Measurements from ENCODE around the gene PLCL1.
"Not testable (repeated sequence)": the region's sequence is repeated elsewhere in the genome, so short reads cannot be mapped to it uniquely, and the experiment has no call there.

Gene PLCL1

DNA sequence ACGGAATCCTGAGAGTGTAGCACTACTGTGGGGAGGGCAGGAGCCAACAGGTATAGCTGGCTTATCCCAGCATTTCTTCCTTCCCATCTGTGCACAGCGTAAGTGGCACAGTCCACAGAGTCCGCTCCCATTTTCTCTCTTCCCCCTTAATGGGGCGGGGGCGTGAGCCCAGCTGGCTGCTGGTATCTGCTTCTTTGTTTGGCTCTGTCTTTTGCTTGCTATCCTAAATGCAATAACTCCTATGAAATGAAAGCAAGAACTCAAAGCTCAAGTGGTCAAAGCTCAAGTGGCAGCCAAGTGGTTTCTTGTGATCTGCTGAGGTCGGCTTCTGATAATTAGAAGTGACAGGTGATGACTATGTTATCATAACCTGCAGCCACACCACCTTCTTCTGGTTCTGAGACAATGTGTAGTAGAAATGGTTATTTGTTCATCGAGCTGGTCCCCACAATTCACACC is 192.7 kb downstream of the PLCL1 start:
- in situ Hi-C loops (cut with HindIII; ENCODE audit: low pct_unique_long_range_greater_than_20kb, low sequenced_read_pairs): no loop called here
- TF ChIP-seq JUND (IDR thresholded peaks at IDR 0.05; ENCODE audit: low read depth): no peak
- DNase-seq (ENCODE audit: low read depth in 1 of 2, low spot score in 1 of 2): no peak

- in situ Hi-C loops (cut with HindIII; ENCODE audit: low pct_unique_long_range_greater_than_20kb, low sequenced_read_pairs): no loop called here
- no peak for DNase-seq (ENCODE audit: low read depth in 1 of 2, low spot score in 1 of 2)
- TF ChIP-seq JUND (IDR thresholded peaks at IDR 0.05; ENCODE audit: low read depth): no peak
Measured at GRCh38 chr2:197998702-197999101, 194.3 kb downstream of the PLCL1 start.

GRCh38 chr2:198000417-198000816 is 196.0 kb downstream of the PLCL1 start:
- no peak for DNase-seq (ENCODE audit: low read depth in 1 of 2, low spot score in 1 of 2)
- TF ChIP-seq JUND (IDR thresholded peaks at IDR 0.05; ENCODE audit: low read depth): no peak
- in situ Hi-C loops (cut with HindIII; ENCODE audit: low pct_unique_long_range_greater_than_20kb, low sequenced_read_pairs): no loop called here

DNA sequence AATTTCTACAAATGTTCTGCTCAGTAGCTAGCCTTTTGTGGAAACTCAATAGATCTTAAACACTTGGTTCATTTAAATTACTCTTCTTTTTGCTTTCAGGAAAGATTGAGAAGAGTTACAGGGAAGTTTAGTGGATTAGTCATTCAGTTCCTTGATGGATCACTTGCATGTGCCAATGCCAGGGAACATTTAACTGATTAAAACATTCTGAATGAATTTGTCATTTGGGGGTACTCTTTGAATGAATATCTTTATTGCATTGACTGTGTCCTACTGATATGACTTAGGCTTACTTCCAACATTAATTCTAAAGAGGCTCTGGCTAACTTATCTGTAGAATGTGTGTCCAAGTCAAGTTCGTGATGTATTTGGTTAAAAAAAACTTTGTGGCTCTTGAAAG is 199.8 kb downstream of the PLCL1 start:
- no peak for DNase-seq (ENCODE audit: low read depth in 1 of 2, low spot score in 1 of 2)
- in situ Hi-C loops (cut with HindIII; ENCODE audit: low pct_unique_long_range_greater_than_20kb, low sequenced_read_pairs): no loop called here

DNA sequence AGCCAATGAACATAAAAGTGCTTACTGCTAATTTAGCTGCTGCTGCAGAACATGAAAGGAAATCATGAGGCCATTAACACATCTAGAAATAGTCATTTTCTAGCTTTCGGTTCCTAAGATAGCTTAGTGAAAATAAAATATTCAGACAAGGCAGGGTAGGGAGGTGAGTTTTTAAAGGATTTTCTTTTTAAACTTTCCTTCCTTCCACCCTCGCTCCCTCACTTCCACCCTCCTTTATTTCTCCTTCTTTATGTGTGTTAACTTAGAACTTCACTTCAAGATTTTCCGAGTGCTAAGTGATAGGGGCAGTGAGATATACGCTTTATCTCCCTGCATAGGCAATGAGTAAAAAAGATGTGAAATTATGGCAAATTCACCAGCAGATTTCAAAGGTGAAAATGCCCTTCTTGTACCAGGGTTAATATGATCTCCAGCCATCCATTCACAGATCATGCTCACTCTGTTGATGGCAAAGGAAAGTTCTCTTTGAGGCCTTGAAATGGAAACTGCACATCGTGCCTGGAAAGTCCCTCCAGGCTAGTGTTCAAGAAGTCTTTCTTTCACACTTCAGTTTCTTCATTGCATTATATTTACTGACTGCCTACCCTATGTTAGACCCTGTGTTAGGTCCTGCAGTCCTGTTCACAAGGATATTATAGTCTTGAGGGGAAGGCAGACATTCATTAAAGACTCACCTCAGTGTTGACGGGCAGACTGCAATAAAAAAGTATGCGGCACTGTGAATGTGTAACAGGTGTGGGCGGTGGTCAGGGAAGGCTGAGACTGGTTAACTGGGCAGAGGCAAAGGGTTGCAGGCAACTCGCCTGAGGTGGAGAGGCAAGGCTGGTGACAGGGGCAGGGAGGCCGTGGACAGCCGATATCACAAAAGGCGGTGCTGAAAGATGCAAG is 200.8 kb downstream of the PLCL1 start:
- TF ChIP-seq JUND (IDR thresholded peaks at IDR 0.05; ENCODE audit: low read depth): no peak
- in situ Hi-C loops (cut with HindIII; ENCODE audit: low pct_unique_long_range_greater_than_20kb, low sequenced_read_pairs): no loop called here
- no peak for DNase-seq (ENCODE audit: low read depth in 1 of 2, low spot score in 1 of 2)

More for the DNA sequence above, 199.8 kb downstream of the PLCL1 start:
- no peak for TF ChIP-seq JUND (IDR thresholded peaks at IDR 0.05; ENCODE audit: low read depth)

- no peak for DNase-seq (ENCODE audit: low read depth in 1 of 2, low spot score in 1 of 2)
- in situ Hi-C loops (cut with HindIII; ENCODE audit: low pct_unique_long_range_greater_than_20kb, low sequenced_read_pairs): no loop called here
- no peak for TF ChIP-seq JUND (IDR thresholded peaks at IDR 0.05; ENCODE audit: low read depth)
Measured at GRCh38 chr2:198006733-198007132, 202.3 kb downstream of the PLCL1 start.

- no peak for DNase-seq (ENCODE audit: low read depth in 1 of 2, low spot score in 1 of 2)
- TF ChIP-seq JUND (IDR thresholded peaks at IDR 0.05; ENCODE audit: low read depth): no peak
- in situ Hi-C loops (cut with HindIII; ENCODE audit: low pct_unique_long_range_greater_than_20kb, low sequenced_read_pairs): no loop called here
Measured at GRCh38 chr2:198008230-198008629, 203.8 kb downstream of the PLCL1 start.

GRCh38 chr2:198012025-198012424 is 207.6 kb downstream of the PLCL1 start:
- no peak for TF ChIP-seq JUND (IDR thresholded peaks at IDR 0.05; ENCODE audit: low read depth)
- in situ Hi-C loops (cut with HindIII; ENCODE audit: low pct_unique_long_range_greater_than_20kb, low sequenced_read_pairs): no loop called here
- no peak for DNase-seq (ENCODE audit: low read depth in 1 of 2, low spot score in 1 of 2)

DNA sequence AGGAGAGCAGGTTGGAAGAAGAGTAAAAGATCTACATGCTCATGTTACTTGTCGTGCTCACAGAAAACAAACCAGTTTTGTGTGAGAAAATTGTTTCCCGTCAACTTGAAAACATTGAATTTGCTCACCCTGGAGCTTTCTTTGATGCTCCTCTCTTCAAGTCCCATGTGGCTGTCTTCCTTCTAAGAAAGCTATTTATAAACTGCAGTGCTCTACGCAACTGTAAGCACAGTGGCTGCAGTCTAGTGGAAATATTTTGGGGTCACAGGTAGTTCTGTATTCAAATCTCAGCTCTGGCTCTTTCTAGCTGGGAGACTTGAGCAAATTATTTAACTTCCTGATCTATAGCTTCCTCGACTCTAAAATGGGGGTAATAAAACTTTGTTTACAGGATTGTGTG is 211.8 kb downstream of the PLCL1 start:
- in situ Hi-C loops (cut with HindIII; ENCODE audit: low pct_unique_long_range_greater_than_20kb, low sequenced_read_pairs): no loop called here
- no peak for DNase-seq (ENCODE audit: low read depth in 1 of 2, low spot score in 1 of 2)
- no peak for TF ChIP-seq JUND (IDR thresholded peaks at IDR 0.05; ENCODE audit: low read depth)

DNA sequence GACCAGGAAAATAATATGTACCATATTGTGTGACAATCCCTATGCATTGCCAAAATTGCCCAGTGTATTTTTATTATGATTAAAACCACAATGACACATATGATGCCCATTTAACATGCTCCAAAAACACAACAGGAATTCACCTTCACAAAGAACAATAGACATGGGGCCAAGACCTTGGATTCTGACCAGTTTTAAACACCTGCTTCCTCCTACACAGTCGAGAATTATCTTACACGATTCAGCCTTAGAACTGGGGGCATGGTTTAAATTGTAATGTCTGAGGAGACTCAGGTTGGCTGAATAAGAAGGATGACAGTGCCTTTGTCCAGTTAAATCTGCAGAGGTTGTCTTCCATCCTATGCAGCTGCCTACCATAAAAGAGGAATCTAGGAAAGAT is 212.7 kb downstream of the PLCL1 start:
- TF ChIP-seq JUND (IDR thresholded peaks at IDR 0.05; ENCODE audit: low read depth): no peak
- in situ Hi-C loops (cut with HindIII; ENCODE audit: low pct_unique_long_range_greater_than_20kb, low sequenced_read_pairs): no loop called here

DNA sequence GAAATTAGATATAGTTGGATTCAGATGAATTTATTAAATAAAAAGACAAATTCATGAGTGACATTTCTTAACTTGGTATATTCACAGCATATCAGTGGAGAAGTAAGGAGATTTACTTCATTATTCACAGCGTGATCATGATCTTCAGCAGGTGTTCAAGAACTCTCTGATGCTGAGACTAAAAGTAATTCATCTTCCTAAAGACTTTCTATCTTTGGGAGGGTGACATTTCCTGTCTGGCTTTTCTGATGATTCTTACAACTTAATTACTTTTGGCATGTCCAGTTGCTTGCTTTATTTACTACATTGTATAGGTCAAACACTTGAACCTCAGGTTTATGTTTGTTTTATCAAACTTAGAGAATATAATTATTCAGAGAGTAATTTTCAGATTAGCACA is 224.6 kb downstream of the PLCL1 start:
- no peak for DNase-seq (ENCODE audit: low read depth in 1 of 2, low spot score in 1 of 2)
- TF ChIP-seq JUND (IDR thresholded peaks at IDR 0.05; ENCODE audit: low read depth): no peak
- in situ Hi-C loops (cut with HindIII; ENCODE audit: low pct_unique_long_range_greater_than_20kb, low sequenced_read_pairs): no loop called here

More for the DNA sequence above, 212.7 kb downstream of the PLCL1 start:
- DNase-seq (ENCODE audit: low read depth in 1 of 2, low spot score in 1 of 2): no peak

DNA sequence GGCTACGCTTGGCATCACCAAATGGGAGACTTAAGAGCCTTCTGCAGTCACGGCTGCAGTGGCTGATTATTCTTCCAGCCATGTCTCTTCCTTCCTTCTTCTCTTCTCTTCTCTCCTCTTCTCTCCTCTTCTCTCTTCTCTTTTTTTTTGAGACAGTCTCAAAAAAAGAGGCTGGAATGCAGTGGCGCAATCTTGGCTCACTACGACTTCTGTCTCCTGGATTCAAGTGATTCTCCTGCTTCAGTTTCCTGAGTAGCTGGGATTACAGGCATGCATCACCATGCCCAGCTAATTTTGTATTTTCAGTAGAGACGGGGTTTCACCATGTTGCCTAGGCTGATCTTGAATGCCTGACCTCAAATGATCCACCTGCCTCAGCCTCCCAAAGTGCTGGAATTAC is 225.2 kb downstream of the PLCL1 start:
- DNase-seq (ENCODE audit: low read depth in 1 of 2, low spot score in 1 of 2); in situ Hi-C loops (cut with HindIII; ENCODE audit: low pct_unique_long_range_greater_than_20kb, low sequenced_read_pairs): not testable (repeated sequence)

GRCh38 chr2:198033626-198034025 is 229.2 kb downstream of the PLCL1 start:
- in situ Hi-C loops (cut with HindIII; ENCODE audit: low pct_unique_long_range_greater_than_20kb, low sequenced_read_pairs): no loop called here
- DNase-seq (ENCODE audit: low read depth in 1 of 2, low spot score in 1 of 2): no peak
- no peak for TF ChIP-seq JUND (IDR thresholded peaks at IDR 0.05; ENCODE audit: low read depth)

Data from T47D (cell line).